Activated T-helper 2 cell treated with anti-CD3 and anti-CD28 coated beads, Interferon-gamma antibody, Interleukin-2, Interleukin-4, amounts not matched to agents 10 μg/mL and 5 μg/mL and 100 μg/mL, durations not matched to agents 14 hours and 24 hours and 36 hours (primary cell): Measurements from ENCODE around the gene NUDT21. TPM values are rescaled to one million over a fixed set of nuclear protein-coding genes. Genes with fewer than 3 reads are reported as not detected.

ENCODE experiments used
- DNase-seq: peaks from one replicate; pipeline ENCODE4 v3.0.0; 2021; ENCODE audit warnings: low spot score
- H3K27ac Mint-ChIP-seq: one replicate; pipeline ENCODE4 v1.8.0; 2021; ENCODE audit warnings: mixed read lengths
- H3K27me3 Mint-ChIP-seq: one replicate; pipeline ENCODE4 v1.8.0; 2021; ENCODE audit warnings: low read depth, mixed read lengths
- H3K36me3 Mint-ChIP-seq: one replicate; pipeline ENCODE4 v1.8.0; 2021; ENCODE audit warnings: low read depth, mixed read lengths
- H3K4me1 Mint-ChIP-seq: one replicate; pipeline ENCODE4 v1.8.0; 2021; ENCODE audit warnings: low read depth, mixed read lengths
- H3K4me3 Mint-ChIP-seq: one replicate; pipeline ENCODE4 v1.8.0; 2021; ENCODE audit warnings: low read depth, mild to moderate bottlenecking, moderate library complexity, mixed read lengths
- H3K9me3 Mint-ChIP-seq: one replicate; pipeline ENCODE4 v1.8.0; 2021; ENCODE audit warnings: mixed read lengths
- intact Hi-C: fragments of 100-400 bp; cut with micrococcal nuclease; formaldehyde crosslinking; loops from one replicate; pipeline ENCODE4 v1.15.1; 2023
- total RNA-seq: library from RNA; stranded (reverse); gene quantifications from 2 replicates; pipeline ENCODE4 v1.2.3, GENCODE V29; 2022

The NUDT21 gene
- total RNA-seq, 1 donor from 2014 or later = 313 TPM

DNA sequence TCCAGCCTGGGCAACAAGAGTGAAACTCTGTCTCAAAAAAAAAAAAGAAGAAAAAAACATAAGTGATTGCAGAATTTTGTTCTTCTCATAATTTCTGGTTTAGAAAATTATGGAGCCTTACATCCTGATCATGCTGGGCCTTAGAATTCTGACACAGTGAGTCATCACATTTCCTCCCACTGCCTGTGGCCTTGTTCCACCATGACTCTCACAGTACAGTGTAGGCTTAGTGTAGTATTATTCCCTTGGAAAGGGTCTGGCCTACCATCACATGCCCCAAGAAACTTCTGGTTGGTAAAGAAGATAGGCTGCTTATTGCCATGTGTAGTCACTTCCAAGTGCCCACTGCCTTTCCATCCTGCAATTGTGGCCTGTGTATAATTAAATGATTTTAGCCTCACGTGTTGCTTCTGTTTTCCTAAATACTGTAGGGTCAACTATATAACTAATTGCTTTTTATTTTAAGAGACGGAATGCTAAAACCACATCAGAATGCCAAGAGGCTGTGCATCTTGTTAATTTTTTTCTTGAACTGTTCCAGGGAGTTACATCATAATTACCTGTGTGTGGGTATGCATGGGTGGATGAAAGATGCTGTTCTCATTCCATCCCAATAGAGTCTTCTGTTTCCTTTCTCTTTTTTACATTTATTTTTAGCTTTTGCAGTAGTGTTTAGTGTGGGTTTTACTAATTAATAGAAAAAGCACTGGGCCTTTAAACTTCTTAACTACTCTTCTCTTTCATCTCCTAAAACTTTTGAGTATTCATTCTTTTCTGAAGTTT, 26.2 kb upstream of the NUDT21 start:
- no peak for DNase-seq
- intact Hi-C loops = no loop called here

DNA sequence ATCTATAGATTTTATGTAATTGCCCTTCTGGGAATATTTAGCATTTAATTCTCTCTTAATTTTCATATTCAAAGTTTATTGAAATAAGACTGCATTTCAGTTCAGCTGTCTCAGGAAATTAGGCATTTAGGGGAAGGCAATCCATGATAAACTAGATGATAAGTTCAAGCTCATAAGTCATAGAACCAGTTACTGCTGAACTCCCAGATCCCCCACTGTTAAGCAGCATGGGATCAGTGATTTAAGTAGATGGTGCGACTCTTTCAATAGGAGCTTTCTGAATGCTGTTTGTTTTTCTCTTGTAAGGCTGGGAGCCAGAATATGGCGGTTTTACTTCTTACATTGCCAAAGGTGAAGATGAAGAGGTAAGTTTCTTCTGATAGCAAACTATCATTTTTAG, 24.1 kb upstream of the NUDT21 start:
- Mint-ChIP-seq H3K9me3 (no peaks in the 10 kb centered on the region), H3K4me3 (no peak overlapping the region), H3K36me3 (peaks cover 75% of the 10 kb centered on the region), H3K27me3 (no peaks in the 10 kb centered on the region), H3K4me1 (peaks cover 13% of the 10 kb centered on the region), H3K27ac (no peak overlapping the region)
- intact Hi-C loops = no loop called here
- no peak for DNase-seq

More for the DNA sequence above, 26.2 kb upstream of the NUDT21 start:
- Mint-ChIP-seq H3K4me1 (peaks cover 13% of the 10 kb centered on the region), H3K9me3 (no peaks in the 10 kb centered on the region), H3K36me3 (peaks cover 57% of the 10 kb centered on the region), H3K4me3 (no peak overlapping the region), H3K27me3 (no peaks in the 10 kb centered on the region), H3K27ac (peak overlapping the region; percentile 46)

DNA sequence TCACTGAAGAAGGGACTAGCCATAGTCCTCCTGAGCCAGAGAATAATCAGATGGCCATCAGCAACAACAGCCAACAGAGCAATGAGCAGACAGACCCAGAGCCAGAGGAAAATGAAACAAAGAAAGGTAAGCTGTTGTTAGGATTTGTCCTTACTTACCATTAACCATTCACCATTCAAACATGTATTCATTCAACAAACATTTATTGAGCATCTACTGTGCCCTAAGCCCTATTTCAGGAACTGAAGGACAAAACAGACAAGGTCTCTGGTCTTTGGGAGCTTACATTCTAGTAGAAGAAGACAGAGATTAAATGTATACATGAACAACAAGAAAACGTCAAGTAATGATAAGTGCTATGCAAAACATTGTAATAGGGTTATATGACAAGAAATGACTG, 19.5 kb upstream of the NUDT21 start:
- Mint-ChIP-seq H3K9me3 (no peaks in the 10 kb centered on the region), H3K4me3 (no peak overlapping the region), H3K36me3 (peaks cover 88% of the 10 kb centered on the region), H3K27ac (no peak overlapping the region), H3K4me1 (no peaks in the 10 kb centered on the region), H3K27me3 (no peaks in the 10 kb centered on the region)
- DNase-seq = no peak
- intact Hi-C loops = no loop called here

DNA sequence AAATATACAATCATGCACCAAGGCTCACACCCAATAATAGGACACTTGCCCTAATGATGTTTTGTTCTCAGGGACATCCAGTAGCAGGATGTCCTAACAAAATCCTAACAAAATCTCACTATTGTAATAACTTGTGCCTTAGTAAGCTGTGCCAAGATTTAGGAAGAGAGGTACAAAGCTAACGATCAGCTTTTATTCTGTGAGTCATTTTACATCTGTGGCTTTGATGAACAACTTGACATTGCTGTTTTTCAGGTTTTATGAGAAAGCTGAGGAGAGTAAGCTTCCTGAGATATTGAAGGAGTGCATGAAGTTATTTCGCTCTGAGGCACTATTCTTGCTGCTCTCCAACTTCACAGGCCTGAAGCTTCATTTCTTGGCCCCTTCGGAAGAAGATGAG, 19.1 kb upstream of the NUDT21 start:
- Mint-ChIP-seq H3K4me3 (no peak overlapping the region), H3K4me1 (no peaks in the 10 kb centered on the region), H3K27me3 (no peaks in the 10 kb centered on the region), H3K9me3 (no peaks in the 10 kb centered on the region), H3K36me3 (peaks cover 88% of the 10 kb centered on the region), H3K27ac (no peak overlapping the region)
- intact Hi-C loops = no loop called here
- DNase-seq = no peak

DNA sequence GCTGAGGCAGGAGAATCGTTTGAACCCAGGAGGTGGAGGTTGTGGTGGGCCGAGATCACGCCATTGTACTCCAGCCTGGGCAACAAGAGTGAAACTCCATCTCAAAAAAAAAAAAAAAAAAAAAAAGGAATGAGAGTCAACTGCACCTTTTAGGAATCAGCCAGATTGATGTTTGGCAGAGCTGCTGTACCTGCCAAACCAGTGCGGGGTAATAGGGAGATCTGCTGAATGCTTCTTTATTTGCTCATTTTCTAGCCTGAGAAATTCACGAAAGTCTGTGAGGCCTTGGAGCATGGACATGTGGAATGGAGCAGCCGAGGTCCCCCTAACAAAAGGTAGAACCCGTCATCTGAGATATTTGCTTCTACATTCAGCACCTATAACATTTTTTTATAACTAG, 18.6 kb upstream of the NUDT21 start:
- Mint-ChIP-seq H3K36me3 (peaks cover 83% of the 10 kb centered on the region), H3K27ac (no peak overlapping the region), H3K9me3 (no peaks in the 10 kb centered on the region), H3K27me3 (no peaks in the 10 kb centered on the region), H3K4me1 (no peaks in the 10 kb centered on the region), H3K4me3 (no peak overlapping the region)
- intact Hi-C loops = no loop called here
- no peak for DNase-seq

DNA sequence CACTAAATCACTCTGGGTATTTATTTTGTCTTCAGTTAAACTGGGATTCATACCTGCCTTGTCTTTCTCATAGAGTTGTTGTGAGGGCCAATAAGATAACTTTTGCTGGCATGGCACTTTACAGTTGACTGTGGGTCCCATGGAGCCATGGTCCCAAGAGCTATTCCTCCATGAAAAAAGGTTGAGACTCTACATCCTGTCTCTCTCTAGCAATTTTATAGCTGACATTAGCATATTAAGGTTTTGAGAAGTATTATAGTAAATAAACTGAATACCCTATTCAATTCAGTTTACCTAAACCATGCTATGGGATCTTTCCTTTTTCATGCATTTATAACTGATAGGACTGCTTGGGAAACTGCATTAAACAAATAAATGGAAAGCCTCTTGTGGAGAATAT, 17.7 kb upstream of the NUDT21 start:
- intact Hi-C loops = no loop called here
- no peaks in the 10 kb centered on the region for H3K27me3 Mint-ChIP-seq
- no peak overlapping the region for H3K27ac Mint-ChIP-seq
- H3K4me1 Mint-ChIP-seq = no peaks in the 10 kb centered on the region
- peaks cover 88% of the 10 kb centered on the region for H3K36me3 Mint-ChIP-seq
- no peaks in the 10 kb centered on the region for H3K9me3 Mint-ChIP-seq
- no peak for DNase-seq
- no peak overlapping the region for H3K4me3 Mint-ChIP-seq

DNA sequence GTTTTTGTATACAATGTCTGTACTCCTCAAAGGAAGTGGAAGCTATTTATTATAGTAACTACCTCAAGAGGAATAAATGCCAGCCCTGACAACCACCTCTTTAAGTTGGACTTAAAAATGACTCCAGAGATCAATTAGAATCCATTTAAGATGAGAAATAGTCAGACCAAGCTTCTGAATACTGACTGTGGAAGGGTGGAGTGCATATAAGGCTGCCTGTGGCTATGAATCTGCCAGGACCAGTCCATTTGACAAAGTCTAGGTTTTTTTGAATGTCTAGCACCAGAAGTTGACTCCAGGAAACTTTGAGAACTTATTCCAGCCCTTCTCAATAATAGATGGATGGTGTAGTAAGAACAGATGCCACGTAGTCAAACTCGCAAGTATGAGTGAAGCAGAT, 15.2 kb upstream of the NUDT21 start:
- Mint-ChIP-seq H3K27ac (no peak overlapping the region), H3K27me3 (no peaks in the 10 kb centered on the region), H3K4me1 (no peaks in the 10 kb centered on the region), H3K4me3 (no peak overlapping the region), H3K9me3 (no peaks in the 10 kb centered on the region), H3K36me3 (peaks cover 86% of the 10 kb centered on the region)
- DNase-seq = no peak
- intact Hi-C loops = no loop called here

DNA sequence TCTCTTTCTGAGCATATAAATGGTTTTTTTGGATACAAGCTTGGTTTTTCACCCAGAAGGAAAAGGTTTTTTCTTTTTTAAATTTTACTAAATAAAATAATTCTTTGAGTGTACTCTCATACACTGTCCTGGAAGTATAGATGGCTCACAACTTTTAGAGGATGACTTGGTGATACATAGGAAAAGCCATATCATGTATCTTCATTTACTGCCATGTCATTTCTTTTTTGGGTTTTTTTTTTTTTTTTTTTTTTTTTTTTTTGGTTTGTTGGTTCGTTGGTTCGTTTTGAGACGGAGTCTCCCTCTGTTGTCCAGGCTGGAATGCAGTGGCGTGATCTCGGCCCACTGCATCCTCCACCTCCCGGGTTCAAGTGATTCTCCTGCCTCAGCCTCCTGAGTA, 12.0 kb upstream of the NUDT21 start:
- intact Hi-C loops = no loop called here
- DNase-seq = no peak
- Mint-ChIP-seq H3K4me3 (no peak overlapping the region), H3K36me3 (peaks cover 83% of the 10 kb centered on the region), H3K27ac (no peak overlapping the region), H3K27me3 (no peaks in the 10 kb centered on the region), H3K4me1 (no peaks in the 10 kb centered on the region), H3K9me3 (no peaks in the 10 kb centered on the region)

DNA sequence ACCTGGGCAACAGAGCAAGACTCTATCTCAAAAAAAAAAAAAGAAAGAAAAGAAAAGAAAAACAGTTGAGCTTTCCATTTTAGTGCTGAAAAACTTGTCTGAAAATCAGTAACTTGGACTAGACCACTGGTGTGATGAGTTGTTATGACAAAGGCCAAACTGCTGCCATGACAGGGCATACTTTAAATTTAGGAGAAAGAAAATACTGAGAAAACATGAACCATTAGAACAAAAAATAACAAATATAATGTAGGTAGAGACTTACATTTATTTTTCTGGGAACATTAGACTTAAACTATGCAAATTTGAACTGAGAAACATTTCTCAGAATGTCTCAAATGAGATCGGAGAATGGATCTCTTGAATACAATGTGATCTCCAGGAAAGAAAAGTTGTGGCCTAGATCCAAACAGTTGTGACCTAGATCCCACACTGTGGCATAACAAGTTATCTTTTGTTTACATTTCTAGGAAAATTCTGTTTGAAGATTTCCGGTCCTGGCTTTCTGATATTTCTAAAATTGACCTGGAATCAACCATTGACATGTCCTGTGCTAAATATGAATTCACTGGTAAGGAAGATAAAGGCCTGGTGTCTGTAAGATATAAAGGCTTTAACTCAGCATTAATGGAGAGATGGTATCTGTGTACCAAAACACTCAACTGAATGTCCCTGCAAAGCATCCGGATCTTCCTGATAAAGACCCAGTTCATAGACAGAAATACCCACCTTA, 11.1 kb upstream of the NUDT21 start:
- DNase-seq = no peak
- intact Hi-C loops = no loop called here
- Mint-ChIP-seq H3K4me1 (peaks cover 2% of the 10 kb centered on the region), H3K9me3 (no peaks in the 10 kb centered on the region), H3K27ac (no peak overlapping the region), H3K36me3 (peaks cover 78% of the 10 kb centered on the region), H3K4me3 (no peak overlapping the region), H3K27me3 (no peaks in the 10 kb centered on the region)

DNA sequence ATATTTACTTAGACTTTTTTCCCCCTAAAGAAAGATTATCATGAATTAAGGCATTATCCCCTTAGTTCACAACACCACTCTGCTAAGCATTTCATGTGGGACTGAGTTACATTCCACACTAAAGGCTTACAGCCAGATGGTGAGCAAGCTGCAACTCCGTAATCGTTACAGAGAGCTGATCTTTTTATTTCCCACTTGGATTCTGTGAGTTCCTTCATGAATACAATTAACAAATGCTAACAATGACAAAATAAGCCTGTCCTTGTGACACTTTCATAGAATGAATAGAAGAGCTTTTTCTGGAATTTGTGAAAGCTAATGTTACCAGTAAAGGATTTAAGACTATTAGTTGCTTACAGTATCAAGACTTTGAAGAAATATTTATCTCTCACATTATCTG, 9.0 kb upstream of the NUDT21 start:
- DNase-seq = no peak
- H3K4me3 Mint-ChIP-seq = no peak overlapping the region
- peaks cover 13% of the 10 kb centered on the region for H3K4me1 Mint-ChIP-seq
- intact Hi-C loops = no loop called here
- no peak overlapping the region for H3K27ac Mint-ChIP-seq
- peaks cover 80% of the 10 kb centered on the region for H3K36me3 Mint-ChIP-seq
- H3K9me3 Mint-ChIP-seq = no peaks in the 10 kb centered on the region
- H3K27me3 Mint-ChIP-seq = no peaks in the 10 kb centered on the region

DNA sequence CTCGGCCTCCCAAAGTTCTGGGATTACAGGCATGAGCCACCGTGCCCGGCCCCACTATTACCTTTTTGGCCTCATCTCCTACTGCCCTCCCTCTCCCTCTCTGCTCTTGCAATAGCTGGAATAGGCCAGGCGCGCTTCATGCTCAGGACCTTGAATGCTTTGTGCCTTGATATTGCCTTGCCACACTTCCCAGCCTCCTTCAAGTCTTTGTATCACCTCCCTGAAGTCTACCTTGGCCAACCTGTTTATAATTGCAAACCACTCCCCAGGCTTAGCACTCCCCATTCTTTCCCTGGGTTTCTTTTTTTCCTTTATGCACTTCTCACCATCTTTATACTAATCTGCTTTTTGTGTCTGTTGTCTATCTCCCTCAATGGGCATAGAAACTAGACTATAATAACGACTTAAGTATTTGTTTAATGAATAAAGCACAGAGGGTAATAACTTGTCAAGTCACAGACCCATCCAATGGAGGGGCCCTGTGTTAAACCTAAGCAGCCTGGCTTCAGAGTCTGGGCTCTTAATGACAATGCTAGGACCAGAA, 6.9 kb upstream of the NUDT21 start:
- DNase-seq = no peak
- peaks cover 19% of the 10 kb centered on the region for H3K4me1 Mint-ChIP-seq
- peak overlapping the region; percentile 18 for H3K27ac Mint-ChIP-seq
- H3K36me3 Mint-ChIP-seq = peaks cover 85% of the 10 kb centered on the region
- H3K27me3 Mint-ChIP-seq = no peaks in the 10 kb centered on the region
- intact Hi-C loops = no loop called here
- no peaks in the 10 kb centered on the region for H3K9me3 Mint-ChIP-seq
- H3K4me3 Mint-ChIP-seq = no peak overlapping the region

DNA sequence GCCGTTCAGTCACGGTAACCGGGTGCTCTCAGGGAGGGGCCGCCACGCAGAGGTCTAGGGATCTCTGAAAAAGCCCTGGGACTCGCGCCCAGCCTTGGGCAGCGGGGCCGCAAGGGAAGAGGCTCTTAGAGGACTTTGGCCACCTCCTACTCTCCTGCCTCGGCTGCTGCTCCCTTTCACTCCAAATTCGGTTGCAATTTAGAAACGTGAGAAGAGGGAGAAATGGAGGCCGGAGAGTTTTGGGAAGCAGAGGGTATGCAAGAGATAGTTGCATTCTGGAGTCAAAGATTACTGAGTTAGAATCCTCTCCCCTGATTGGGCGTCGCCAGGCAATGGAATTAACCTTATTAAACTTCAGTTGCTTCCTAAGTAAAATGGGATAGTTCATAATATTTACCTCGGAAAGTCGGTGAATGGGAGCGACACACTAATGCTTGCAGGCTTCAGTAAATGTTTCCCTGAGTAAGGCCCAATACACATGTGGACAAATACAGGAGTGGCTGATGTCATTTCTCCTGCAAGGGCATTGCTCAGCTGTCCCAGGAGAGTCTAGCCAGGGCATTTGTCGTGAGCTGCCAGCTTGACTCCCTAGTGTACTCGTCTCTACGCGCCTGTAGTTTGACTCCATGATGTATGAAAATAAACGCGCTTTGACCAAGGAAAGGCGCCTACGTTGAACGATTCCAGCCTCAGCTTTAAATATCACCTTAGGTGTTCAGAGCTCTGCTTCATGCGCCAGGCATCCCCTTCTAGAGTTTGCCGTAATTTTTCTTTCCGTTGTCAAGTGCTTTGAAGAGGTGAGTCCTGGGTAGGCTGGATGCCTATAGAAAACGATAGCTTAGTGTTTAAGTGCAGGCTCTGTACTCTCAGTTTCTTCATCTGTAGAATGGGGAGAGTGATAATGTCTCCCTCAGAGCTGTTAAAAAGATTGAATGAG, 889 bp upstream of the NUDT21 start:
- Mint-ChIP-seq H3K4me1 (peaks cover 54% of the 10 kb centered on the region), H3K9me3 (no peaks in the 10 kb centered on the region), H3K27ac (peak overlapping the region; percentile 95), H3K36me3 (peaks cover 77% of the 10 kb centered on the region), H3K4me3 (peak overlapping the region; percentile 97), H3K27me3 (no peaks in the 10 kb centered on the region)
- intact Hi-C loops = loop anchor here (1.0 to 5.0 kb wide), 5 partner anchors 27 to 735 kb away; partner anchors contain the start of genes AMFR, BBS2, MT1X and PSME3IP1
- no peak for DNase-seq
